NCI-H2081 treated with DMSO at 0.1 percent for 48 hours (cell line): Measurements from ENCODE around the gene GAS1.

Experiments
- DNase-seq: peaks from one replicate; lab custom pipeline; 2025; lab: John Stamatoyannopoulos, UW

Gene GAS1

GRCh38 chr9:86947146-86948073, at the start of gene GAS1:
GAS1 (minus strand) TSS chr9:86947506; CDS start chr9:86946779, 727 bp downstream.
- no peak for DNase-seq

GRCh38 chr9:86994231-86994630, 46.9 kb upstream of the GAS1 start:
- no peak for DNase-seq

GRCh38 chr9:86993830-86994229, 46.5 kb upstream of the GAS1 start:
- DNase-seq: no peak

- no peak for DNase-seq
Measured at GRCh38 chr9:86991077-86991476, 43.8 kb upstream of the GAS1 start.

- no peak for DNase-seq
Measured at GRCh38 chr9:86990290-86990689, 43.0 kb upstream of the GAS1 start.

- no peak for DNase-seq
Measured at GRCh38 chr9:86987900-86988299, 40.6 kb upstream of the GAS1 start.

- DNase-seq: no peak
Measured at GRCh38 chr9:86985132-86985647, 37.9 kb upstream of the GAS1 start.

- no peak for DNase-seq
Measured at GRCh38 chr9:86983620-86984259, 36.4 kb upstream of the GAS1 start.

GRCh38 chr9:86983249-86983619, 35.9 kb upstream of the GAS1 start:
- no peak for DNase-seq

GRCh38 chr9:86980802-86981201, 33.5 kb upstream of the GAS1 start:
- DNase-seq: no peak

- no peak for DNase-seq
Measured at GRCh38 chr9:86979657-86980056, 32.4 kb upstream of the GAS1 start.

GRCh38 chr9:86978922-86979474, 31.7 kb upstream of the GAS1 start:
- DNase-seq: no peak

GRCh38 chr9:86978413-86978812, 31.1 kb upstream of the GAS1 start:
- no peak for DNase-seq

- DNase-seq: no peak
Measured at GRCh38 chr9:86977205-86977835, 30.0 kb upstream of the GAS1 start.

GRCh38 chr9:86975606-86976005, 28.3 kb upstream of the GAS1 start:
- no peak for DNase-seq

GRCh38 chr9:86975036-86975435, 27.7 kb upstream of the GAS1 start:
- DNase-seq: no peak

- no peak for DNase-seq
Measured at GRCh38 chr9:86974421-86974820, 27.1 kb upstream of the GAS1 start.

- no peak for DNase-seq
Measured at GRCh38 chr9:86971742-86972141, 24.4 kb upstream of the GAS1 start.

GRCh38 chr9:86968258-86968920, 21.1 kb upstream of the GAS1 start:
- no peak for DNase-seq

GRCh38 chr9:86966852-86967511, 19.7 kb upstream of the GAS1 start:
- DNase-seq: no peak
